GM18502 (cell line): ENCODE results near the gene CSNK1D.
"Not testable (repeated sequence)": the region's sequence is repeated elsewhere in the genome, so short reads cannot be mapped to it uniquely, and the experiment has no call there.

Experiments
- ATAC-seq: cut with Tn5 transposase; IDR thresholded peaks from one replicate; pipeline ENCODE4 v1.9.1; 2021; ENCODE audit warnings: mild to moderate bottlenecking; ENCODE audit not compliant: unreplicated experiment, poor library complexity

The CSNK1D gene

GRCh38 chr17:82199496-82199895, 74.0 kb downstream of the CSNK1D start:
- ATAC-seq, result no peak

DNA sequence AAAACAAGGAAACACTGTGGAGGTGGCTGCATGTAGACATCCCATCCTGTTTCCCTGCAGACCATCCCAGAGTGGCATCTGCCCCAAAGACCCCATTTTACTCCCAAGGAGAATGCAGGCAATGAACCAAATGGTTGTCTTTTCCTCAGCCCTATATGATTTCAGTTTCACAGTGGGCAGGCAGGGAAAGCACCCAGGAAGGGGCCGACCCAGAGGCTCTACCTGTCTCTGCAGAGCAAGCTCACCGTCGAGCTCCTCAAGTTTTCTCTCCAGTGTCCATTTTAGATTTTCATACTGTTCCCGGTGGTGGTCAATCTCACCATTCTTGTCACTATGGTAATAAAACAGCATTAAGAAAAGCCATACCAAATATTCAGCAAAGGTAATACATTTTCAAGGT, 75.4 kb downstream of the CSNK1D start:
- ATAC-seq, result no peak

- no peak for ATAC-seq
Observed at GRCh38 chr17:82195675-82196672, 77.5 kb downstream of the CSNK1D start.

GRCh38 chr17:82194765-82195164, 78.7 kb downstream of the CSNK1D start:
- no peak for ATAC-seq

DNA sequence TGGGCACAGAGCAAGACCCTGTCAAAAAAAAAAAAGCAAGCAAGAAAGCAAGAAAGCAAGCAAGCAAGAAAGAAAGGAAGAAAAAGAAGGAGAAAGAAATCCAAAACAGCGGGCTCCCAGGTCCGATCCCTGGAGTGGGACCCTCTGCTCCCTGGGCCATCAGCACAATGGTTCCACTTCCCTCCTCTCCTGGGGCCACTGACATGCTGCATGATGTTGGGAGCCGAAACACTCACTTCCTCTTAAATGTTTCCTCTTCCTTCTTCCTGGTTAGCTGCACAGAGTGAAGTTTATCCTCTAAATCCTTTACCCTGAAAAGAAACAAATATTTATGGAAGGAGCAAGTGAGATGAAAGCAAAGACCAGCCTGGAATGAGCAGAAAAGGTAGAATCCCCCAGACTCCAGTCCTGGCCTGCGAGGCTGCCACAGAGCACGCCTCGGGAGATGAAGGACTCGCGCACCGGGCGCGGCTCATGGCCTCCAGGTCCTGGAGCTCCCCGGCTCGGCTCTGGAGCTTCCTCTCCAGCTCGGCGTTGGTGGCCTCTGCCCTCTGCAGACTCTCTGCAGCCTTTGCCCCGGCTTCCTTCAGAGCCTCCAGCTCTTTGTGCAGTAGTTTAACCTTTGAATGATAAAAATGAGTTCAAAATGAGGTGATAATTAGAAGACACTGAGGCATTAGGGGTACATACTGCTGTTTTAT, 79.8 kb downstream of the CSNK1D start:
- ATAC-seq, result no peak

GRCh38 chr17:82193050-82193449, 80.5 kb downstream of the CSNK1D start:
- ATAC-seq, result not testable (repeated sequence)
